GM18909 (cell line): Measurements from ENCODE around the gene CD72.
A peak's percentile ranks its signal among the peaks of the same experiment; 100 is the strongest.
"Not testable (repeated sequence)": the region's sequence is repeated elsewhere in the genome, so short reads cannot be mapped to it uniquely, and the experiment has no call there.

Experiments
- ATAC-seq: cut with Tn5 transposase; IDR thresholded peaks from one replicate; pipeline ENCODE4 v1.9.1; 2021; ENCODE audit warnings: mild to moderate bottlenecking; ENCODE audit not compliant: unreplicated experiment, poor library complexity

Gene CD72

GRCh38 chr9:35650341-35651158 lies 32.3 kb upstream of the CD72 start, which contains the start of gene SIT1:
Gene SIT1, minus strand, starts transcription at chr9:35650931. Its CDS starts 78 bp downstream, at chr9:35650853.
- no peak for ATAC-seq

GRCh38 chr9:35649431-35650340 lies 31.5 kb upstream of the CD72 start:
- ATAC-seq = no peak

- ATAC-seq = peak; percentile 93
These were observed 28.5 kb upstream of the CD72 start for GRCh38 chr9:35646533-35647265.

- ATAC-seq = no peak
These were observed 27.9 kb upstream of the CD72 start for GRCh38 chr9:35646153-35646532.

GRCh38 chr9:35645736-35646135 lies 27.5 kb upstream of the CD72 start:
- not testable (repeated sequence) for ATAC-seq

GRCh38 chr9:35643046-35643445 lies 24.8 kb upstream of the CD72 start:
- no peak for ATAC-seq

- not testable (repeated sequence) for ATAC-seq
These were observed 23.3 kb upstream of the CD72 start for GRCh38 chr9:35641478-35641877.

- ATAC-seq = not testable (repeated sequence)
These were observed 22.2 kb upstream of the CD72 start for GRCh38 chr9:35640431-35640830.

- ATAC-seq = no peak
These were observed 21.4 kb upstream of the CD72 start for GRCh38 chr9:35639631-35640030.

- ATAC-seq = not testable (repeated sequence)
These were observed 21.0 kb upstream of the CD72 start for GRCh38 chr9:35639225-35639624.

GRCh38 chr9:35638751-35639150 lies 20.5 kb upstream of the CD72 start:
- ATAC-seq = not testable (repeated sequence)

- ATAC-seq = not testable (repeated sequence)
These were observed 19.3 kb upstream of the CD72 start for GRCh38 chr9:35637427-35637955.

- not testable (repeated sequence) for ATAC-seq
These were observed 18.6 kb upstream of the CD72 start for GRCh38 chr9:35636877-35637246.

- no peak for ATAC-seq
These were observed 18.1 kb upstream of the CD72 start for GRCh38 chr9:35636135-35636876.

GRCh38 chr9:35635730-35636129 lies 17.5 kb upstream of the CD72 start:
- ATAC-seq = no peak

GRCh38 chr9:35629597-35629996 lies 11.4 kb upstream of the CD72 start:
- ATAC-seq = no peak

- ATAC-seq = no peak
These were observed 10.3 kb upstream of the CD72 start for GRCh38 chr9:35628389-35628991.

GRCh38 chr9:35627575-35627974 lies 9.4 kb upstream of the CD72 start:
- ATAC-seq = no peak

- ATAC-seq = peak; percentile 66
These were observed 1.6 kb upstream of the CD72 start for GRCh38 chr9:35619800-35620158.
